WTC11 (cell line): ENCODE results near the gene TCTN2. TPM values are rescaled to one million over a fixed set of nuclear protein-coding genes. Genes with fewer than 3 reads are reported as not detected.

Source experiments
- ATAC-seq: fragments of 200-7000 bp; cut with Tn5 transposase; 2 replicates; pipeline ENCODE4 v1.10.0; 2021; ENCODE audit warnings: mild to moderate bottlenecking, moderate library complexity
- CTCF ChIA-PET: fragments of 300-600 bp; sonication (Branson Sonifier 250); formaldehyde crosslinking; loops from one replicate; lab custom pipeline; 2021; ENCODE audit warnings: antibody characterized with exemption; lab: Charles Lee
- POLR2A ChIA-PET: fragments of 350-600 bp; sonication (Branson Sonifier 250); formaldehyde crosslinking; loops from one replicate; lab custom pipeline; 2021; ENCODE audit warnings: antibody characterized with exemption; lab: Charles Lee
- DNase-seq: peaks from one replicate; pipeline ENCODE4 v3.0.0; 2021; ENCODE audit warnings: low spot score
- H3K27ac Mint-ChIP-seq: 2 replicates; pipeline ENCODE4 v1.8.0; 2021; ENCODE audit warnings: mixed read lengths
- H3K27me3 Mint-ChIP-seq: 2 replicates; pipeline ENCODE4 v1.8.0; 2021; ENCODE audit warnings: low read depth, mild to moderate bottlenecking, moderate library complexity, mixed read lengths
- H3K36me3 Mint-ChIP-seq: 2 replicates; pipeline ENCODE4 v1.8.0; 2021; ENCODE audit warnings: mixed read lengths
- H3K4me1 Mint-ChIP-seq: 2 replicates; pipeline ENCODE4 v1.8.0; 2022; ENCODE audit warnings: mixed read lengths
- H3K4me3 Mint-ChIP-seq: 2 replicates; pipeline ENCODE4 v1.8.0; 2021; ENCODE audit warnings: mild to moderate bottlenecking, moderate library complexity, mixed read lengths
- H3K9me3 Mint-ChIP-seq: 2 replicates; pipeline ENCODE4 v1.8.0; 2021; ENCODE audit warnings: mixed read lengths
- AFF4 ChIP-seq: sonication (generic); formaldehyde crosslinking; IDR thresholded peaks from 2 replicates; pipeline ENCODE4 v1.8.1; 2023; ENCODE audit warnings: mild to moderate bottlenecking, missing genetic modification reagents, borderline replicate concordance
- ATF1 ChIP-seq: sonication (generic); formaldehyde crosslinking; IDR thresholded peaks from 2 replicates; pipeline ENCODE4 v1.8.1; 2023; ENCODE audit warnings: mild to moderate bottlenecking, moderate library complexity, missing genetic modification reagents
- ATF3 ChIP-seq: sonication (generic); formaldehyde crosslinking; conservative IDR thresholded peaks from 2 replicates; pipeline ENCODE4 v1.8.1; 2022; ENCODE audit warnings: mild to moderate bottlenecking, missing genetic modification reagents
- CREM ChIP-seq: sonication (generic); formaldehyde crosslinking; IDR thresholded peaks from 2 replicates; pipeline ENCODE4 v1.8.1; 2022; ENCODE audit warnings: mild to moderate bottlenecking, missing genetic modification reagents, moderate library complexity
- E2F5 ChIP-seq: sonication (generic); formaldehyde crosslinking; IDR thresholded peaks from 2 replicates; pipeline ENCODE4 v1.8.1; 2022; ENCODE audit warnings: mild to moderate bottlenecking, moderate library complexity, missing genetic modification reagents
- ELF4 ChIP-seq: sonication (generic); formaldehyde crosslinking; IDR thresholded peaks from 2 replicates; pipeline ENCODE4 v1.8.1; 2022; ENCODE audit warnings: low read depth, mild to moderate bottlenecking, moderate library complexity, missing genetic modification reagents
- FOXJ3 ChIP-seq: sonication (generic); formaldehyde crosslinking; IDR thresholded peaks from 2 replicates; pipeline ENCODE4 v1.9.0; 2021; ENCODE audit warnings: missing genetic modification reagents, mild to moderate bottlenecking, borderline replicate concordance
- HMGA2 ChIP-seq: fragments of 250-450 bp; sonication (Bioruptor Pico); IDR thresholded peaks from 2 replicates; pipeline ENCODE4 v1.4.0; 2021; ENCODE audit warnings: mild to moderate bottlenecking, moderate library complexity
- RELA ChIP-seq: sonication (generic); formaldehyde crosslinking; IDR thresholded peaks from 2 replicates; pipeline ENCODE4 v1.8.1; 2022; ENCODE audit warnings: missing genetic modification reagents, mild to moderate bottlenecking, borderline replicate concordance
- USF1 ChIP-seq: sonication (generic); formaldehyde crosslinking; IDR thresholded peaks from 2 replicates; pipeline ENCODE4 v1.8.0; 2022; ENCODE audit warnings: mild to moderate bottlenecking, missing genetic modification reagents
- ZNF219 ChIP-seq: sonication (generic); formaldehyde crosslinking; IDR thresholded peaks from 2 replicates; pipeline ENCODE4 v1.8.0; 2023; ENCODE audit warnings: missing genetic modification reagents, mild to moderate bottlenecking, borderline replicate concordance
- ZNF281 ChIP-seq: sonication (generic); formaldehyde crosslinking; IDR thresholded peaks from 2 replicates; pipeline ENCODE4 v1.8.0; 2023; ENCODE audit warnings: mild to moderate bottlenecking, missing genetic modification reagents
- total RNA-seq: library from RNA; stranded (reverse); gene quantifications from 3 replicates; pipeline ENCODE4 v1.2.3, GENCODE V29; 2021
- TF ChIP-seq, protein P1 (sequence below): sonication (generic); formaldehyde crosslinking; conservative IDR thresholded peaks from 2 replicates; pipeline ENCODE4 v1.8.1; 2023; ENCODE audit warnings: mild to moderate bottlenecking, low read depth, missing genetic modification reagents, moderate library complexity
- TF ChIP-seq, protein P2 (sequence below): sonication (generic); formaldehyde crosslinking; IDR thresholded peaks from 2 replicates; pipeline ENCODE4 v1.8.1; 2023; ENCODE audit warnings: mild to moderate bottlenecking, missing genetic modification reagents

Gene TCTN2
- total RNA-seq, 1 experiment from 2014 or later: 6.2 TPM

- DNase-seq: no peak
- peaks cover 16% of the 10 kb centered on the region for H3K4me1 Mint-ChIP-seq
- TF ChIP-seq ATF1 (CRISPR knock-in tag) (no peak), RELA (CRISPR knock-in tag) (no peak), AFF4 (CRISPR knock-in tag) (no peak), FOXJ3 (CRISPR knock-in tag) (no peak)
- TF ChIP-seq, all 79 proteins: peak for 0
- Mint-ChIP-seq H3K4me3 (peak overlapping the region; percentile 97), H3K9me3 (no peaks in the 10 kb centered on the region), H3K36me3 (no peaks in the 10 kb centered on the region), H3K27me3 (no peaks in the 10 kb centered on the region), H3K27ac (0 out of 2 replicates have a peak overlapping the region, but pooled peaks have one; percentile 40)
- ATAC-seq: no peak
- ChIA-PET CTCF (interaction anchor here (1.6 to 2.5 kb wide), 3 partner anchors 48 to 192 kb away, joined by 3 to 11 read pairs (median 9); partner anchors contain the start of genes DNAH10 and TMED2), POLR2A (no interaction called here)
Observed at GRCh38 chr12:123713398-123713797, 42.5 kb downstream of the TCTN2 start.

DNA sequence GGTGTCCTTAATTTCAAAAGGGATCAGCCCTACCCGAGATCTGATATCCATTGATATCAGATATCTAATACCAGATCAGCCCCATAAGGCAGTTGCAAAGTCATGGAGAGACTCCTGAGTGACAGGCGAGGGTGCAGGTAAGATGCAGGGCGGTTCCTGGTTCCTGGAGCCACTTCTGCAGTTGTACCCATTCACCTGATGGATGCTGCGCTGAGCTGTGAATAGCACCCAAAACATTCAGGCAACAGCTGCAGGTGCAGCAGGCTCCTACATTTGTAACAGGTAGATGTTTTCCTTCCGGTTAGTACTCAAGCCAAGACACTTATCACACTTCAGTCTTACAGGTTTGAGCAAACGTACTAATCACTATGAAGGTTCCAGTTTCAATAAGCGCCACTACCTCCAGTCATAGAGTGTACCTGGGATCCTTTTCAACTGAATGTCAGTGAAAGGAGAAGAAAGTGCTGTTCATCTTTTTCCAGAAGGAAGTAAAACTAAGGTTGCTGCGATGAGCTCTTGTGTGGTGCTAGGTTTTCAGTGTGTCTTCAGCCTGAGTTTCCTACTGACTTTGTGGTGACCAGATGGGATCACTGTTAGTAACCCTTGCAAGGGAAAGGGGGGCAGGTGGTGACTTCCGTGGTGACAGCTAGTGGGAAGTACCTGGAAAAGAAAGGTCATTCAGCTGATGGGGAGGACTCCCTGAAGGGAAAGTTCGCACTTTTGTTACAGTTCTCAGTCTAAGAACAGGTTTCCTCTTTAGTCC is 43.1 kb downstream of the TCTN2 start:
- Mint-ChIP-seq H3K9me3 (no peaks in the 10 kb centered on the region), H3K4me1 (peaks cover 16% of the 10 kb centered on the region), H3K4me3 (peak overlapping the region; percentile 97), H3K27ac (peak overlapping the region; percentile 55; the same call in 1 of the 2 replicates), H3K36me3 (no peaks in the 10 kb centered on the region), H3K27me3 (no peaks in the 10 kb centered on the region)
- TF ChIP-seq, protein P1, sequence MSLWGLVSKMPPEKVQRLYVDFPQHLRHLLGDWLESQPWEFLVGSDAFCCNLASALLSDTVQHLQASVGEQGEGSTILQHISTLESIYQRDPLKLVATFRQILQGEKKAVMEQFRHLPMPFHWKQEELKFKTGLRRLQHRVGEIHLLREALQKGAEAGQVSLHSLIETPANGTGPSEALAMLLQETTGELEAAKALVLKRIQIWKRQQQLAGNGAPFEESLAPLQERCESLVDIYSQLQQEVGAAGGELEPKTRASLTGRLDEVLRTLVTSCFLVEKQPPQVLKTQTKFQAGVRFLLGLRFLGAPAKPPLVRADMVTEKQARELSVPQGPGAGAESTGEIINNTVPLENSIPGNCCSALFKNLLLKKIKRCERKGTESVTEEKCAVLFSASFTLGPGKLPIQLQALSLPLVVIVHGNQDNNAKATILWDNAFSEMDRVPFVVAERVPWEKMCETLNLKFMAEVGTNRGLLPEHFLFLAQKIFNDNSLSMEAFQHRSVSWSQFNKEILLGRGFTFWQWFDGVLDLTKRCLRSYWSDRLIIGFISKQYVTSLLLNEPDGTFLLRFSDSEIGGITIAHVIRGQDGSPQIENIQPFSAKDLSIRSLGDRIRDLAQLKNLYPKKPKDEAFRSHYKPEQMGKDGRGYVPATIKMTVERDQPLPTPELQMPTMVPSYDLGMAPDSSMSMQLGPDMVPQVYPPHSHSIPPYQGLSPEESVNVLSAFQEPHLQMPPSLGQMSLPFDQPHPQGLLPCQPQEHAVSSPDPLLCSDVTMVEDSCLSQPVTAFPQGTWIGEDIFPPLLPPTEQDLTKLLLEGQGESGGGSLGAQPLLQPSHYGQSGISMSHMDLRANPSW (CRISPR knock-in tag): no peak
- TF ChIP-seq ATF3 (no peak), HMGA2 (no peak), E2F5 (CRISPR knock-in tag) (no peak), USF1 (CRISPR knock-in tag) (no peak), ZNF281 (CRISPR knock-in tag) (no peak), CREM (CRISPR knock-in tag) (no peak), ELF4 (CRISPR knock-in tag) (no peak), ZNF219 (CRISPR knock-in tag) (no peak)
- TF ChIP-seq, protein P2, sequence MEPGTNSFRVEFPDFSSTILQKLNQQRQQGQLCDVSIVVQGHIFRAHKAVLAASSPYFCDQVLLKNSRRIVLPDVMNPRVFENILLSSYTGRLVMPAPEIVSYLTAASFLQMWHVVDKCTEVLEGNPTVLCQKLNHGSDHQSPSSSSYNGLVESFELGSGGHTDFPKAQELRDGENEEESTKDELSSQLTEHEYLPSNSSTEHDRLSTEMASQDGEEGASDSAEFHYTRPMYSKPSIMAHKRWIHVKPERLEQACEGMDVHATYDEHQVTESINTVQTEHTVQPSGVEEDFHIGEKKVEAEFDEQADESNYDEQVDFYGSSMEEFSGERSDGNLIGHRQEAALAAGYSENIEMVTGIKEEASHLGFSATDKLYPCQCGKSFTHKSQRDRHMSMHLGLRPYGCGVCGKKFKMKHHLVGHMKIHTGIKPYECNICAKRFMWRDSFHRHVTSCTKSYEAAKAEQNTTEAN (CRISPR knock-in tag): no peak
- no peak for DNase-seq
- ChIA-PET POLR2A (interaction anchor here (0.5 kb wide), 1 partner anchor 57 kb away, joined by 3 read pairs; no protein-coding TSS in a partner anchor), CTCF (interaction anchor here (2.1 to 2.5 kb wide), 2 partner anchors 48 to 130 kb away, joined by 9 to 11 read pairs; partner anchors contain the start of genes DNAH10 and TMED2)
- no peak for ATAC-seq
